Ovary (tissue), 3 donors: ENCODE data around the gene HP.

Source experiments
- EP300 ChIP-seq: sonication (generic); formaldehyde crosslinking; IDR thresholded peaks from one replicate; pipeline ENCODE4 v1.6.1; 2017; ENCODE audit warnings: antibody characterized with exemption
- POLR2A ChIP-seq: fragments of 450-650 bp; IDR thresholded peaks from one replicate; pipeline ENCODE4 v1.6.1; 2017; ENCODE audit warnings: antibody characterized with exemption, mild to moderate bottlenecking, moderate library complexity
- TF ChIP-seq, protein P1 (sequence below), 3 donors: fragments of 450-650 bp in 2 of 3; fragments of 200-600 bp in 1 of 3; IDR thresholded peaks; one replicate each; pipeline versions ENCODE4 v1.5.1 to v1.8.0; 2016 to 2022; ENCODE audit warnings: antibody characterized with exemption in 3 of 3, mild to moderate bottlenecking in 1 of 3
- donor health status: DM: no; HTN: no; CAD: no.

- TF ChIP-seq, protein P1, sequence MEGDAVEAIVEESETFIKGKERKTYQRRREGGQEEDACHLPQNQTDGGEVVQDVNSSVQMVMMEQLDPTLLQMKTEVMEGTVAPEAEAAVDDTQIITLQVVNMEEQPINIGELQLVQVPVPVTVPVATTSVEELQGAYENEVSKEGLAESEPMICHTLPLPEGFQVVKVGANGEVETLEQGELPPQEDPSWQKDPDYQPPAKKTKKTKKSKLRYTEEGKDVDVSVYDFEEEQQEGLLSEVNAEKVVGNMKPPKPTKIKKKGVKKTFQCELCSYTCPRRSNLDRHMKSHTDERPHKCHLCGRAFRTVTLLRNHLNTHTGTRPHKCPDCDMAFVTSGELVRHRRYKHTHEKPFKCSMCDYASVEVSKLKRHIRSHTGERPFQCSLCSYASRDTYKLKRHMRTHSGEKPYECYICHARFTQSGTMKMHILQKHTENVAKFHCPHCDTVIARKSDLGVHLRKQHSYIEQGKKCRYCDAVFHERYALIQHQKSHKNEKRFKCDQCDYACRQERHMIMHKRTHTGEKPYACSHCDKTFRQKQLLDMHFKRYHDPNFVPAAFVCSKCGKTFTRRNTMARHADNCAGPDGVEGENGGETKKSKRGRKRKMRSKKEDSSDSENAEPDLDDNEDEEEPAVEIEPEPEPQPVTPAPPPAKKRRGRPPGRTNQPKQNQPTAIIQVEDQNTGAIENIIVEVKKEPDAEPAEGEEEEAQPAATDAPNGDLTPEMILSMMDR (IDR thresholded peaks at IDR 0.05), result no peak
- TF ChIP-seq EP300, result no peak
- TF ChIP-seq POLR2A, result no peak
Observed at GRCh38 chr16:72107371-72107770, 53.1 kb downstream of the HP start.
